HEK293 (cell line): Measurements from ENCODE around the gene MAGI2.
"Not testable (repeated sequence)": the region's sequence is repeated elsewhere in the genome, so short reads cannot be mapped to it uniquely, and the experiment has no call there.

ENCODE experiments used
- CTCF ChIA-PET: fragments of 350-600 bp; formaldehyde crosslinking; extraction: SDS; loops from one replicate; lab custom pipeline; 2021; ENCODE audit warnings: antibody characterized with exemption; lab: Yijun Ruan, JAX
- POLR2A ChIA-PET: fragments of 300-600 bp; formaldehyde crosslinking; extraction: SDS; loops from one replicate; lab custom pipeline; 2020; ENCODE audit warnings: antibody characterized with exemption, inconsistent platforms; lab: Yijun Ruan, JAX
- H3K27ac ChIP-seq: fragments of 200-500 bp; sonication (Bioruptor generic); 2 replicates; pipeline ENCODE4 v1.5.1; 2014; ENCODE audit warnings: low read depth, low read length, control low read depth, inconsistent platforms; ENCODE audit errors: extremely low read depth
- H3K36me3 ChIP-seq, 2 experiments: fragments of 200-500 bp in 1 of 2; sonication (Bioruptor generic) in 1 of 2; 1 replicate in 1 of 2; 2 replicates in 1 of 2; pipeline ENCODE4 v1.5.1; 2014 to 2017; ENCODE audit warnings: inconsistent platforms in 2 of 2, low read length in 2 of 2; ENCODE audit not compliant: control insufficient read depth in 2 of 2, insufficient read depth in 1 of 2
- H3K4me1 ChIP-seq: fragments of 200-500 bp; sonication (Bioruptor generic); 2 replicates; pipeline ENCODE4 v1.5.1; 2014; ENCODE audit warnings: mild to moderate bottlenecking, low read length, inconsistent platforms; ENCODE audit not compliant: control insufficient read depth, insufficient read depth
- H3K4me3 ChIP-seq: 2 replicates; pipeline ENCODE4 v1.5.1; 2011; ENCODE audit warnings: low read depth, mild to moderate bottlenecking, control low read depth, low read length, moderate library complexity
- H3K9me3 ChIP-seq: fragments of 200-500 bp; sonication (Bioruptor generic); 2 replicates; pipeline ENCODE4 v1.5.1; 2014; ENCODE audit warnings: low read depth, low read length, inconsistent platforms; ENCODE audit not compliant: control insufficient read depth, insufficient read depth
- ZBTB20 ChIP-seq: fragments of 450-650 bp; formaldehyde crosslinking; IDR thresholded peaks from 2 replicates; pipeline ENCODE4 v1.5.1; 2016; ENCODE audit warnings: missing biosample characterization, missing genetic modification characterization
- ZBTB6 ChIP-seq: fragments of 450-650 bp; formaldehyde crosslinking; IDR thresholded peaks from 2 replicates; pipeline ENCODE4 v1.5.1; 2017; ENCODE audit warnings: missing biosample characterization, missing genetic modification characterization
- ZFP69B ChIP-seq: fragments of 450-650 bp; formaldehyde crosslinking; IDR thresholded peaks from 2 replicates; pipeline ENCODE4 v1.5.1; 2016; ENCODE audit warnings: missing biosample characterization, missing genetic modification characterization
- ZNF175 ChIP-seq: fragments of 450-650 bp; formaldehyde crosslinking; IDR thresholded peaks from 2 replicates; pipeline ENCODE4 v1.5.1; 2016; ENCODE audit warnings: missing biosample characterization, missing genetic modification characterization
- ZNF2 ChIP-seq: fragments of 450-650 bp; formaldehyde crosslinking; IDR thresholded peaks from 2 replicates; pipeline ENCODE4 v1.5.1; 2016; ENCODE audit warnings: missing biosample characterization, missing genetic modification characterization
- ZNF280C ChIP-seq: fragments of 450-650 bp; formaldehyde crosslinking; IDR thresholded peaks from 2 replicates; pipeline ENCODE4 v1.5.1; 2016; ENCODE audit warnings: missing biosample characterization, missing genetic modification characterization
- ZNF324 ChIP-seq: fragments of 450-650 bp; formaldehyde crosslinking; IDR thresholded peaks from 2 replicates; pipeline ENCODE4 v1.5.1; 2016; ENCODE audit warnings: missing biosample characterization, missing genetic modification characterization
- ZNF426 ChIP-seq: fragments of 450-650 bp; formaldehyde crosslinking; IDR thresholded peaks from 2 replicates; pipeline ENCODE4 v1.5.1; 2017; ENCODE audit warnings: missing biosample characterization, missing genetic modification characterization, mild to moderate bottlenecking, inconsistent platforms, moderate library complexity
- ZNF433 ChIP-seq: fragments of 450-650 bp; formaldehyde crosslinking; IDR thresholded peaks from 2 replicates; pipeline ENCODE4 v1.5.1; 2016; ENCODE audit warnings: missing biosample characterization, missing genetic modification characterization, low read depth
- ZNF513 ChIP-seq: fragments of 450-650 bp; IDR thresholded peaks from 2 replicates; pipeline ENCODE4 v1.5.1; 2018; ENCODE audit warnings: missing biosample characterization, missing genetic modification characterization
- ZNF521 ChIP-seq: fragments of 450-650 bp; formaldehyde crosslinking; IDR thresholded peaks from 2 replicates; pipeline ENCODE4 v1.5.1; 2017; ENCODE audit warnings: missing biosample characterization, mild to moderate bottlenecking, missing genetic modification characterization
- ZNF530 ChIP-seq: fragments of 450-650 bp; formaldehyde crosslinking; IDR thresholded peaks from 2 replicates; pipeline ENCODE4 v1.5.1; 2016; ENCODE audit warnings: low read depth, missing biosample characterization, missing genetic modification characterization
- ZNF544 ChIP-seq: fragments of 450-650 bp; formaldehyde crosslinking; IDR thresholded peaks from 2 replicates; pipeline ENCODE4 v1.5.0; 2017; ENCODE audit warnings: missing biosample characterization, missing genetic modification characterization
- ZNF560 ChIP-seq: fragments of 450-650 bp; formaldehyde crosslinking; IDR thresholded peaks from 2 replicates; pipeline ENCODE4 v1.5.1; 2017; ENCODE audit warnings: missing biosample characterization, missing genetic modification characterization, borderline replicate concordance
- ZNF600 ChIP-seq: fragments of 450-650 bp; formaldehyde crosslinking; IDR thresholded peaks from 2 replicates; pipeline ENCODE4 v1.5.1; 2016; ENCODE audit warnings: missing biosample characterization, missing genetic modification characterization
- ZNF664 ChIP-seq: fragments of 450-650 bp; formaldehyde crosslinking; IDR thresholded peaks from 2 replicates; pipeline ENCODE4 v1.5.1; 2016; ENCODE audit warnings: missing biosample characterization, missing genetic modification characterization
- ZNF747 ChIP-seq: fragments of 450-650 bp; formaldehyde crosslinking; IDR thresholded peaks from 2 replicates; pipeline ENCODE4 v1.5.1; 2016; ENCODE audit warnings: missing biosample characterization, missing genetic modification characterization
- ZXDB ChIP-seq: fragments of 450-650 bp; formaldehyde crosslinking; IDR thresholded peaks from 2 replicates; pipeline ENCODE4 v1.5.1; 2016; ENCODE audit warnings: missing biosample characterization, missing genetic modification characterization

Gene MAGI2

GRCh38 chr7:78585980-78586379 lies 867.5 kb downstream of the MAGI2 start (continued):
- no peak for TF ChIP-seq ZNF560 (tag by site-specific recombination)
- no peak for TF ChIP-seq ZNF600
- no peak for TF ChIP-seq ZBTB20 (tag by site-specific recombination)
- no peak for TF ChIP-seq ZFP69B
- no peak for TF ChIP-seq ZNF280C (tag by site-specific recombination)
- no peak for TF ChIP-seq ZNF747 (tag by site-specific recombination)
- no peak for TF ChIP-seq ZNF324 (tag by site-specific recombination)

- ChIA-PET POLR2A (no interaction called here), CTCF (interaction anchor here (0.7 to 1.4 kb wide), 4 partner anchors 68 to 1552 kb away, joined by 3 to 4 read pairs (median 3); no protein-coding TSS in a partner anchor)
- H3K27ac ChIP-seq = no peak overlapping the region
- H3K9me3 ChIP-seq = no peaks in the 10 kb centered on the region
- no peaks in the 10 kb centered on the region for H3K36me3 ChIP-seq
- H3K4me1 ChIP-seq = no peaks in the 10 kb centered on the region
- TF ChIP-seq ZNF664 (no peak), ZNF175 (tag by site-specific recombination) (no peak), ZNF513 (tag by site-specific recombination) (no peak), ZNF2 (tag by site-specific recombination) (no peak), ZFP69B (no peak)
- TF ChIP-seq, all 188 proteins: peak for 0
- H3K4me3 ChIP-seq = no peak overlapping the region
Observed at GRCh38 chr7:78578686-78579085, 874.8 kb downstream of the MAGI2 start.

GRCh38 chr7:78577174-78577952 lies 876.1 kb downstream of the MAGI2 start:
- H3K27ac ChIP-seq, H3K4me3 ChIP-seq, H3K4me1 ChIP-seq, POLR2A ChIA-PET, H3K9me3 ChIP-seq, H3K36me3 ChIP-seq: not testable (repeated sequence)
- CTCF ChIA-PET = interaction anchor here (0.7 kb wide), 1 partner anchor 1378 kb away, joined by 3 read pairs; no protein-coding TSS in a partner anchor

GRCh38 chr7:78576236-78576635 lies 877.2 kb downstream of the MAGI2 start:
- Histone ChIP-seq H3K4me1 (no peaks in the 10 kb centered on the region), H3K9me3 (no peaks in the 10 kb centered on the region), H3K4me3 (no peak overlapping the region), H3K36me3 (no peaks in the 10 kb centered on the region), H3K27ac (no peak overlapping the region)
- CTCF ChIA-PET = no interaction called here
- TF ChIP-seq ZBTB6 (tag by site-specific recombination) (no peak), ZNF544 (tag by site-specific recombination) (no peak), ZNF433 (tag by site-specific recombination) (no peak), ZNF426 (tag by site-specific recombination) (no peak), ZNF521 (no peak), ZNF530 (no peak), ZXDB (tag by site-specific recombination) (no peak)
- POLR2A ChIA-PET = no interaction called here
